IMR-90 (cell line): ENCODE results near the gene SAMD8. TPM values are rescaled to one million over a fixed set of nuclear protein-coding genes. Genes with fewer than 3 reads are reported as not detected.

ENCODE experiments used
- ATAC-seq: fragments of 200-7000 bp; cut with Tn5 transposase; 2 replicates; pipeline ENCODE4 v1.9.1; 2020; ENCODE audit warnings: low read depth, mild to moderate bottlenecking, moderate library complexity
- BruUV-seq: library from RNA; stranded (reverse); fragments of 400-500 nt; replicated peaks from 2 replicates; lab custom pipeline; 2021; lab: Mats Ljungman, UMichigan
- CTCF ChIA-PET: fragments of 300-600 bp; formaldehyde crosslinking; extraction: SDS; loops from one replicate; lab custom pipeline; 2021; ENCODE audit warnings: antibody characterized with exemption; lab: Yijun Ruan, JAX
- POLR2A ChIA-PET: fragments of 300-600 bp; sonication (Branson Sonifier 250); formaldehyde crosslinking; loops from one replicate; lab custom pipeline; 2022; ENCODE audit warnings: antibody characterized with exemption; ENCODE audit not compliant: unreplicated experiment; lab: Charles Lee
- DNase-seq: peaks from one replicate; pipeline ENCODE4 v3.0.0; 2013
- H2AFZ ChIP-seq: replicated peaks from 2 replicates; pipeline ENCODE3; 2013; ENCODE audit warnings: low read length, mild to moderate bottlenecking; ENCODE audit not compliant: poor library complexity
- H2AK5ac ChIP-seq: 2 replicates; pipeline ENCODE4 v1.6.1; 2013; ENCODE audit warnings: low read depth, low read length, inconsistent platforms
- H2AK9ac ChIP-seq: replicated peaks from 2 replicates; pipeline ENCODE3; 2013; ENCODE audit warnings: mild to moderate bottlenecking, low read depth, low read length, moderate library complexity; ENCODE audit not compliant: poor library complexity
- H2BK120ac ChIP-seq: 2 replicates; pipeline ENCODE4 v1.6.1; 2013; ENCODE audit warnings: low read depth, low read length, inconsistent platforms
- H2BK15ac ChIP-seq: 3 replicates; pipeline ENCODE4 v1.6.1; 2013; ENCODE audit warnings: low read depth, low read length, inconsistent platforms
- H2BK20ac ChIP-seq: 2 replicates; pipeline ENCODE4 v1.6.1; 2013; ENCODE audit warnings: low read depth, mild to moderate bottlenecking, inconsistent platforms, low read length, moderate library complexity
- H2BK5ac ChIP-seq: 2 replicates; pipeline ENCODE4 v1.6.1; 2013; ENCODE audit warnings: mild to moderate bottlenecking, low read depth, low read length, inconsistent platforms; ENCODE audit not compliant: poor library complexity, severe bottlenecking
- H3K14ac ChIP-seq: replicated peaks from 2 replicates; pipeline ENCODE4 v1.6.1; 2013; ENCODE audit warnings: low read depth, low read length, inconsistent platforms
- H3K18ac ChIP-seq: 2 replicates; pipeline ENCODE4 v1.6.1; 2013; ENCODE audit warnings: low read depth, low read length, control low read depth
- H3K23ac ChIP-seq: 2 replicates; pipeline ENCODE4 v1.6.1; 2013; ENCODE audit warnings: low read depth, low read length, inconsistent platforms
- H3K27ac ChIP-seq: 2 replicates; pipeline ENCODE4 v1.5.1; 2013; ENCODE audit warnings: mild to moderate bottlenecking, control low read depth, low read length; ENCODE audit not compliant: insufficient read depth
- H3K27me3 ChIP-seq: 2 replicates; pipeline ENCODE4 v1.6.1; 2013; ENCODE audit warnings: low read length; ENCODE audit not compliant: control insufficient read depth, insufficient read depth
- H3K36me3 ChIP-seq: 2 replicates; pipeline ENCODE4 v1.6.1; 2013; ENCODE audit warnings: low read length, mixed read lengths; ENCODE audit not compliant: control insufficient read depth, insufficient read depth
- H3K4ac ChIP-seq: 2 replicates; pipeline ENCODE4 v1.6.1; 2013; ENCODE audit warnings: low read depth, low read length, inconsistent platforms
- H3K4me1 ChIP-seq: 2 replicates; pipeline ENCODE4 v1.6.1; 2013; ENCODE audit warnings: low read length, mixed read lengths; ENCODE audit not compliant: control insufficient read depth, insufficient read depth
- H3K4me2 ChIP-seq: 2 replicates; pipeline ENCODE4 v1.6.1; 2013; ENCODE audit warnings: low read depth, mild to moderate bottlenecking, control low read depth, low read length, moderate library complexity
- H3K4me3 ChIP-seq: 2 replicates; pipeline ENCODE4 v1.5.1; 2013; ENCODE audit warnings: low read depth, mild to moderate bottlenecking, control low read depth, low read length, moderate library complexity; ENCODE audit not compliant: insufficient read depth
- H3K56ac ChIP-seq: 2 replicates; pipeline ENCODE4 v1.6.1; 2013; ENCODE audit warnings: low read length, inconsistent platforms; ENCODE audit not compliant: insufficient read depth; ENCODE audit errors: extremely low read depth
- H3K79me1 ChIP-seq, 2 experiments: 2 replicates each; pipeline ENCODE4 v1.6.1; 2013; ENCODE audit warnings: low read length in 2 of 2, inconsistent platforms in 1 of 2, low read depth in 1 of 2
- H3K9ac ChIP-seq: 2 replicates; pipeline ENCODE4 v1.6.1; 2013; ENCODE audit warnings: low read depth, low read length, control low read depth
- H3K9me1 ChIP-seq: 2 replicates; pipeline ENCODE4 v1.6.1; 2013; ENCODE audit warnings: low read length, inconsistent platforms; ENCODE audit not compliant: insufficient read depth
- H3K9me3 ChIP-seq: 2 replicates; pipeline ENCODE4 v1.6.1; 2013; ENCODE audit warnings: low read length; ENCODE audit not compliant: control insufficient read depth, insufficient read depth
- H4K20me1 ChIP-seq: 2 replicates; pipeline ENCODE4 v1.6.1; 2013; ENCODE audit warnings: low read length, inconsistent platforms; ENCODE audit not compliant: insufficient read depth
- H4K5ac ChIP-seq: 2 replicates; pipeline ENCODE4 v1.6.1; 2013; ENCODE audit warnings: mild to moderate bottlenecking, low read depth, low read length, control low read depth
- H4K8ac ChIP-seq, 2 experiments: 2 replicates each; pipeline ENCODE4 v1.6.1; 2013; ENCODE audit warnings: low read depth in 2 of 2, low read length in 2 of 2, control low read depth in 1 of 2, inconsistent platforms in 1 of 2
- H4K91ac ChIP-seq: 2 replicates; pipeline ENCODE4 v1.6.1; 2013; ENCODE audit warnings: low read depth, low read length, inconsistent platforms; ENCODE audit not compliant: insufficient read depth
- BHLHE40 ChIP-seq: fragments of 150-350 bp; IDR thresholded peaks from 2 replicates; pipeline ENCODE4 v1.6.1; 2016; ENCODE audit warnings: mild to moderate bottlenecking, low read depth, low read length
- CEBPB ChIP-seq: IDR thresholded peaks from 2 replicates; pipeline ENCODE4 v1.6.1; 2012; ENCODE audit warnings: low read depth, low read length, improper control_type of control experiment
- CHD1 ChIP-seq: IDR thresholded peaks from 2 replicates; pipeline ENCODE4 v1.6.1; 2012; ENCODE audit warnings: low read depth, low read length, improper control_type of control experiment
- CTCF ChIP-seq: conservative IDR thresholded peaks from 2 replicates; pipeline ENCODE4 v1.5.1; 2012; ENCODE audit warnings: mild to moderate bottlenecking, low read depth, low read length, improper control_type of control experiment
- ELK1 ChIP-seq: fragments of 150-350 bp; IDR thresholded peaks from 2 replicates; pipeline ENCODE4 v1.6.1; 2016; ENCODE audit warnings: low read depth, mild to moderate bottlenecking, low read length, moderate library complexity, borderline replicate concordance
- FOS ChIP-seq: fragments of 150-350 bp; IDR thresholded peaks from 2 replicates; pipeline ENCODE4 v1.6.1; 2016; ENCODE audit warnings: low read depth, low read length
- MAFK ChIP-seq: IDR thresholded peaks from 2 replicates; pipeline ENCODE4 v1.6.1; 2012; ENCODE audit warnings: low read depth, low read length, improper control_type of control experiment
- MAZ ChIP-seq: IDR thresholded peaks from 2 replicates; pipeline ENCODE4 v1.6.1; 2012; ENCODE audit warnings: low read depth, mild to moderate bottlenecking, low read length, improper control_type of control experiment, moderate library complexity, borderline replicate concordance
- MXI1 ChIP-seq: IDR thresholded peaks from 2 replicates; pipeline ENCODE4 v1.6.1; 2012; ENCODE audit warnings: low read depth, mild to moderate bottlenecking, low read length, moderate library complexity, borderline replicate concordance
- NFE2L2 ChIP-seq: fragments of 150-350 bp; IDR thresholded peaks from 2 replicates; pipeline ENCODE4 v1.6.1; 2016; ENCODE audit warnings: low read depth, mild to moderate bottlenecking, low read length
- POLR2A ChIP-seq: IDR thresholded peaks from 2 replicates; pipeline ENCODE4 v1.6.1; 2012; ENCODE audit warnings: mild to moderate bottlenecking, low read depth, low read length
- RAD21 ChIP-seq: IDR thresholded peaks from 2 replicates; pipeline ENCODE4 v1.6.1; 2012; ENCODE audit warnings: low read length, improper control_type of control experiment
- RCOR1 ChIP-seq: IDR thresholded peaks from 2 replicates; pipeline ENCODE4 v1.6.1; 2012; ENCODE audit warnings: mild to moderate bottlenecking, low read length, improper control_type of control experiment; ENCODE audit not compliant: insufficient replicate concordance
- RFX5 ChIP-seq: IDR thresholded peaks from 2 replicates; pipeline ENCODE4 v1.8.0; 2012; ENCODE audit warnings: low read depth, mild to moderate bottlenecking, low read length, moderate library complexity
- SMC3 ChIP-seq: fragments of 150-350 bp; IDR thresholded peaks from 2 replicates; pipeline ENCODE4 v1.6.1; 2016; ENCODE audit warnings: low read depth, mild to moderate bottlenecking, antibody characterized with exemption, low read length, moderate library complexity
- USF2 ChIP-seq: fragments of 150-350 bp; IDR thresholded peaks from 2 replicates; pipeline ENCODE4 v1.6.1; 2017; ENCODE audit warnings: mild to moderate bottlenecking, antibody characterized with exemption, low read length, low read depth
- WGBS, 2 experiments: methylation state at CpG; one replicate each; pipeline versions ENCODE4 v1.1.5 to v1.1.7; 2013; ENCODE audit warnings: missing lambda C conversion rate in 2 of 2; ENCODE audit not compliant: insufficient read length in 1 of 2; ENCODE audit errors: extremely low coverage in 2 of 2; 5-methylcytosine and 5-hydroxymethylcytosine counted together
- dilution Hi-C: fragments of 300-500 bp; cut with HindIII; formaldehyde crosslinking; loops from one replicate; pipeline ENCODE4 v1.14.3; 2018; ENCODE audit warnings: low sequenced_read_pairs; ENCODE audit not compliant: unreplicated experiment
- in situ Hi-C: fragments of 300-500 bp; cut with MboI; formaldehyde crosslinking; loops from 3 replicates; pipeline ENCODE4 v1.14.3; 2019; ENCODE audit warnings: low sequenced_read_pairs, inconsistent platforms, mixed read lengths
- intact Hi-C: fragments of 100-400 bp; cut with micrococcal nuclease; formaldehyde crosslinking; loops from 2 replicates; pipeline ENCODE4 v1.10.0; 2022
- polyA plus RNA-seq, 3 experiments: library from polyadenylated mRNA; depleted of rRNA; stranded (reverse); fragments of >200 nt; gene quantifications; 2 replicates each; pipeline ENCODE4 v1.2.3, GENCODE V29; 2012; ENCODE audit warnings: low replicate concordance in 1 of 3
- total RNA-seq: library from RNA; depleted of rRNA; stranded (reverse); fragments of >200 nt; gene quantifications from 2 replicates; pipeline ENCODE4 v1.2.3, GENCODE V29; 2012

The SAMD8 gene
- total and polyA plus RNA-seq, 2 of the 4 experiments (the other 2 are of a cell fraction), result 10.1 to 28.7 TPM

DNA sequence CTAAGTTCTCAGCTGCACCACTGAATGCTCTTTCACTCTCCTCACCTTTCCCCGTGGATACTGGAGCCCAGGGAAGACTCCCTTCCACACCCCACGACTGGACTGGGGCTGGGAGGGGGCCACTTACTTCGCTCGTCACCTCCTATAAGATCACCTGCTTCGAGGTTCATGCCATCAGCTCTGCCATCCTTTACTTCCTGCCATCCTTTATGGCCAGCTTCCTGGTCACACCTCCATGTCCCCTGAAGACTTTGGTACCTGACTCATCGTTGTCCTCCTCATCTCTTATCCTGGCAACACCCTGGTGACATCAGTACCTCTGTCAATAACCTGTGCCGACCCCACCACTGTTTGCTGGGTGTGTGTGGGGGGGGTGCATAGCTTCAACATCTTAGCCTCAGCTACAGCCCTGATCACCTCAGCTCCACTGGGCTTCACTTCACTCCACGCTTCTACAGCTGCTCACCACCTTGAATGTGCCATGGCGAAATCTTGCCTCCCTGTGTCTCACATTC, 90.4 kb downstream of the SAMD8 start:
- peaks cover 11% of the 10 kb centered on the region for H3K4me1 ChIP-seq
- DNase-seq (no peak), ATAC-seq (no peak)
- peak overlapping the region; percentile 93 for H2AK5ac ChIP-seq
- peak overlapping the region; percentile 77 for H3K14ac ChIP-seq
- H2BK15ac ChIP-seq, result peak overlapping the region; percentile 55; the same call in 2 of the 3 replicates
- no peaks in the 10 kb centered on the region for H3K27me3 ChIP-seq
- dilution Hi-C loops (no loop called here), in situ Hi-C loops (no loop called here), intact Hi-C loops (no loop called here)
- no peak overlapping the region for H3K23ac ChIP-seq
- peak overlapping the region; percentile 76 for H2BK20ac ChIP-seq
- peak overlapping the region; percentile 70; the same call in 1 of the 2 replicates for H4K5ac ChIP-seq
- H3K27ac ChIP-seq, result no peak overlapping the region
- peak overlapping the region; percentile 21 for H2AK9ac ChIP-seq
- H3K4me2 ChIP-seq, result no peak overlapping the region
- H2BK5ac ChIP-seq, result peak overlapping the region; percentile 15
- H3K36me3 ChIP-seq, result no peaks in the 10 kb centered on the region
- peaks cover 23% of the 10 kb centered on the region for H3K9me1 ChIP-seq
- peaks cover 8 to 20% of the 10 kb centered on the region in 2 experiments; a peak in 3 of 4 replicates for H3K79me1 ChIP-seq
- H3K4me3 ChIP-seq, result no peak overlapping the region
- H4K20me1 ChIP-seq, result no peaks in the 10 kb centered on the region
- ChIA-PET POLR2A (no interaction called here), CTCF (no interaction called here)
- no peak overlapping the region for H2AFZ ChIP-seq
- H4K8ac ChIP-seq, result peak overlapping the region in 1 of 2 experiments; percentile 77; a peak in 3 of 4 replicates
- H3K18ac ChIP-seq, result peak overlapping the region; percentile 29; the same call in 1 of the 2 replicates
- H4K91ac ChIP-seq, result peak overlapping the region; percentile 41; the same call in 1 of the 2 replicates
- BruUV-seq, result no TSS peak
- peak overlapping the region; percentile 91 for H3K4ac ChIP-seq
- 100% methylated on average over 2 of the region's 9 CpGs; no CpG with 5 or more reads in 1 of the 2 experiments for WGBS, 2 experiments
- H3K9ac ChIP-seq, result no peak overlapping the region
- TF ChIP-seq BHLHE40, result no peak
- no peak for TF ChIP-seq CTCF
- TF ChIP-seq MAZ, result no peak
- no peak for TF ChIP-seq CEBPB
- TF ChIP-seq USF2, result no peak
- no peak for TF ChIP-seq MXI1
- no peak for TF ChIP-seq RFX5
- no peak for TF ChIP-seq RAD21
- no peak for TF ChIP-seq FOS
- no peak for TF ChIP-seq SMC3
- TF ChIP-seq MAFK, result no peak
- no peak for TF ChIP-seq CHD1
- no peak for TF ChIP-seq POLR2A
- TF ChIP-seq NFE2L2, result no peak
- no peak for TF ChIP-seq RCOR1
- no peak for TF ChIP-seq ELK1
- H2BK120ac ChIP-seq, result peak overlapping the region; percentile 69
- H3K56ac ChIP-seq, result no peak overlapping the region
- H3K9me3 ChIP-seq, result no peaks in the 10 kb centered on the region
